HUES48 (cell line): ENCODE results near the gene KRTAP10-9.
"Not testable (repeated sequence)": the region's sequence is repeated elsewhere in the genome, so short reads cannot be mapped to it uniquely, and the experiment has no call there.

Experiments
- H3K27ac ChIP-seq: one replicate; pipeline ENCODE4 v1.7.0; 2013; ENCODE audit warnings: low read depth, low read length, inconsistent platforms
- H3K27me3 ChIP-seq: 2 replicates; pipeline ENCODE4 v1.6.1; 2013; ENCODE audit warnings: mild to moderate bottlenecking, low read length; ENCODE audit not compliant: control insufficient read depth, insufficient read depth
- H3K36me3 ChIP-seq: 2 replicates; pipeline ENCODE4 v1.6.1; 2013; ENCODE audit warnings: low read length; ENCODE audit not compliant: control insufficient read depth, insufficient read depth
- H3K4me1 ChIP-seq: 2 replicates; pipeline ENCODE4 v1.6.1; 2013; ENCODE audit warnings: mild to moderate bottlenecking, low read length; ENCODE audit not compliant: control insufficient read depth, insufficient read depth
- H3K4me3 ChIP-seq: 2 replicates; pipeline ENCODE4 v1.5.1; 2013; ENCODE audit warnings: mild to moderate bottlenecking, low read depth, low read length
- H3K9ac ChIP-seq: 2 replicates; pipeline ENCODE4 v1.6.1; 2013; ENCODE audit warnings: mild to moderate bottlenecking, low read depth, low read length, moderate library complexity
- H3K9me3 ChIP-seq: 2 replicates; pipeline ENCODE4 v1.6.1; 2013; ENCODE audit warnings: low read length; ENCODE audit not compliant: control insufficient read depth, insufficient read depth

KRTAP10-9 gene

GRCh38 chr21:44617071-44617501, 9.8 kb upstream of the KRTAP10-9 start:
- H3K27ac ChIP-seq, result no peak overlapping the region
- no peaks in the 10 kb centered on the region for H3K36me3 ChIP-seq
- no peaks in the 10 kb centered on the region; the same call in 1 of the 2 replicates for H3K4me1 ChIP-seq
- no peak overlapping the region for H3K4me3 ChIP-seq
- H3K9me3 ChIP-seq, result peaks cover 6% of the 10 kb centered on the region
- no peaks in the 10 kb centered on the region for H3K27me3 ChIP-seq
- H3K9ac ChIP-seq, result no peak overlapping the region

GRCh38 chr21:44618504-44618903, 8.4 kb upstream of the KRTAP10-9 start:
- Histone ChIP-seq H3K4me1 (no peaks in the 10 kb centered on the region; the same call in 1 of the 2 replicates), H3K27me3 (no peaks in the 10 kb centered on the region), H3K9me3 (peaks cover 18% of the 10 kb centered on the region), H3K4me3 (no peak overlapping the region), H3K36me3 (no peaks in the 10 kb centered on the region), H3K9ac (no peak overlapping the region), H3K27ac (no peak overlapping the region)

- no peaks in the 10 kb centered on the region for H3K27me3 ChIP-seq
- peaks cover 22% of the 10 kb centered on the region for H3K9me3 ChIP-seq
- H3K4me3 ChIP-seq, result no peak overlapping the region
- no peaks in the 10 kb centered on the region for H3K36me3 ChIP-seq
- H3K9ac ChIP-seq, result no peak overlapping the region
- H3K27ac ChIP-seq, result no peak overlapping the region
- no peaks in the 10 kb centered on the region; the same call in 1 of the 2 replicates for H3K4me1 ChIP-seq
Observed at GRCh38 chr21:44618909-44619308, 8.0 kb upstream of the KRTAP10-9 start.

- H3K36me3 ChIP-seq, result no peaks in the 10 kb centered on the region
- no peak overlapping the region for H3K27ac ChIP-seq
- peaks cover 31% of the 10 kb centered on the region for H3K9me3 ChIP-seq
- no peak overlapping the region for H3K9ac ChIP-seq
- no peaks in the 10 kb centered on the region for H3K27me3 ChIP-seq
- no peak overlapping the region for H3K4me3 ChIP-seq
- no peaks in the 10 kb centered on the region; the same call in 1 of the 2 replicates for H3K4me1 ChIP-seq
Observed at GRCh38 chr21:44619886-44620285, 7.0 kb upstream of the KRTAP10-9 start.

DNA sequence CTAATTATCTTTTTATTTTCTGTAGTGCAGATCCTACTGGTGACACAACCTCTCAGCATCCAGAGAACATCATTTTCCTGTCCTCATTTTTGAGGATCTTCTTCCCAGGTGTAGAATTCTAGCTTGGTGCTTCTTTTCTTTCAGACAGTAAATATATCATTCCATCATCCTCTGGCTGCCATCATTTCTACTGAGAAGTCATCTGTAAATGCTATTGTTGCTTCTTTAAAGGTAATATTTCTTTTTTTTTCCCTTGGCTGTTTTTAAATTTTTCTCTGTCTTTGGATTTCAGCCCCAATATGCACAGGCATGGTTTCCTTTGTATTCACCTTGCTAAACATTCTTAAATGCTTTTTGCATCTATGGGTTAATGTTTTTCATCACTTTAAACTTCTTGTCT, 3.3 kb upstream of the KRTAP10-9 start:
- no peaks in the 10 kb centered on the region for H3K27me3 ChIP-seq
- peaks cover 31% of the 10 kb centered on the region for H3K9me3 ChIP-seq
- no peaks in the 10 kb centered on the region for H3K36me3 ChIP-seq
- no peak overlapping the region for H3K27ac ChIP-seq
- no peak overlapping the region for H3K4me3 ChIP-seq
- H3K4me1 ChIP-seq, result no peaks in the 10 kb centered on the region
- H3K9ac ChIP-seq, result no peak overlapping the region

DNA sequence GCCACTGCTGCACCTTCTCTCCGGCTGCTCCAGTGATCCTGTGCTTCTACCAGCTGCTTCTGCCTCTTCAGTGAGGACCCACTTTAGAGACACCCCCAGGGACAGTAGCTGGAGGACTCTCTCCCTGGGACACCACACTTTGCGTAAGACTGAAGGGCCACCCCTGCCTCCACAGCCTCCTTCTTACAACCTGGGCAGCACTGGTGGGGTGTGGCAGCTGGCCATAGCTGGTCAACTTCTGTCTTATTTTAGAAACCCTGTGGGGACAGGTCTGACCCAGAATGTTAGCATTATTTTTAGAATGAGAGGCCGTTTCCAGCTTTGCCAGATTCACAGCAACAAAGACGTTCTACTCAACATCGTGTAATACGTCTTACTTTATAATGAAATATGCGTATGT, 1.1 kb upstream of the KRTAP10-9 start:
- Histone ChIP-seq H3K4me1 (no peaks in the 10 kb centered on the region), H3K9me3 (peaks cover 25% of the 10 kb centered on the region), H3K9ac (no peak overlapping the region), H3K27me3 (no peaks in the 10 kb centered on the region), H3K4me3 (no peak overlapping the region), H3K36me3 (no peaks in the 10 kb centered on the region), H3K27ac (no peak overlapping the region)

DNA sequence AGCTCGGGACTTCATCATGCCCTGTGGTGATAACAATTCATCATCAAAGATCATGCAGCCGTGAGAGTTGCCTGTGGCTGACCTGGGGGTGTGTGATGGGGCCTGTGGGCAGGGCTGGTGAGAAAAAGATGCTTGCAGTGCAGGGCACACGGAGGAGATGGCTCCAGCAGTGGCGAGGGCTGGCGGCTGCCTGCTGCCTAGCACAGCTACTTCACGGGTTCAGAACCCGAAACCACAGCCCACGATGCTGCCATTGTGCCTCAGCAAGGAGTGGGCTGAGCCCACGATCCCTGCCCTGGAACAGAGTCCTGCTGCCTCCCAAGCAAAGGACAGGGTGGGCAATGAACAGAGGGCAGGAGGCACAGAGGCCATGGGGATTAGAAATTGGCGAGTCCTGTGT, 631 bp upstream of the KRTAP10-9 start:
- Histone ChIP-seq H3K27me3 (no peaks in the 10 kb centered on the region), H3K4me3 (no peak overlapping the region), H3K9me3 (peaks cover 25% of the 10 kb centered on the region), H3K4me1 (no peaks in the 10 kb centered on the region), H3K9ac (no peak overlapping the region), H3K36me3 (no peaks in the 10 kb centered on the region), H3K27ac (no peak overlapping the region)

DNA sequence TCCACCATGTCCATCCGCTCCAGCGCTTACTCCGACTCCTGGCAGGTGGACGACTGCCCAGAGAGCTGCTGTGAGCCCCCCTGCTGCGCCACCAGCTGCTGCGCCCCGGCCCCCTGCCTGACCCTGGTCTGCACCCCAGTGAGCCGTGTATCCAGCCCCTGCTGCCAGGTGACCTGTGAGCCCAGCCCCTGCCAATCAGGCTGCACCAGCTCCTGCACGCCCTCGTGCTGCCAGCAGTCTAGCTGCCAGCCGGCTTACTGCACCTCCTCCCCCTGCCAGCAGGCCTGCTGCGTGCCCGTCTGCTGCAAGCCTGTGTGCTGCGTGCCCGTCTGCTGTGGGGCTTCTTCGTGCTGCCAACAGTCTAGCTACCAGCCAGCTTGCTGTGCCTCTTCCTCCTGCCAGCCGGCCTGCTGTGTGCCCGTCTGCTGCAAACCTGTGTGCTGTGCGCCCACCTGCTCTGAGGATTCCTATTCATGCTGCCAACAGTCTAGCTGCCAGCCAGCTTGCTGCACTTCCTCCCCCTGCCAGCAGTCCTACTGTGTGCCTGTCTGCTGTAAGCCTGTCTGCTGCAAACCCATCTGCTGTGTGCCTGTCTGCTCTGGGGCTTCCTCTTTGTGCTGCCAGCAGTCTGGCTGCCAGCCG, 409 bp downstream of the KRTAP10-9 start:
- H3K36me3 ChIP-seq, H3K27ac ChIP-seq, H3K4me1 ChIP-seq, H3K27me3 ChIP-seq, H3K9ac ChIP-seq, H3K4me3 ChIP-seq: not testable (repeated sequence)
- peaks cover 24% of the 10 kb centered on the region for H3K9me3 ChIP-seq

- not testable (repeated sequence) for H3K4me3 ChIP-seq, H3K27me3 ChIP-seq, H3K9ac ChIP-seq, H3K36me3 ChIP-seq, H3K27ac ChIP-seq, H3K4me1 ChIP-seq
- H3K9me3 ChIP-seq, result peaks cover 20% of the 10 kb centered on the region
Observed at GRCh38 chr21:44627831-44628233, 939 bp downstream of the KRTAP10-9 start.

- Histone ChIP-seq H3K4me3 (no peak overlapping the region), H3K27me3 (no peaks in the 10 kb centered on the region), H3K27ac (no peak overlapping the region), H3K36me3 (no peaks in the 10 kb centered on the region), H3K4me1 (no peaks in the 10 kb centered on the region), H3K9ac (no peak overlapping the region), H3K9me3 (peaks cover 10% of the 10 kb centered on the region)
Observed at GRCh38 chr21:44628707-44629391, 2.0 kb downstream of the KRTAP10-9 start.

DNA sequence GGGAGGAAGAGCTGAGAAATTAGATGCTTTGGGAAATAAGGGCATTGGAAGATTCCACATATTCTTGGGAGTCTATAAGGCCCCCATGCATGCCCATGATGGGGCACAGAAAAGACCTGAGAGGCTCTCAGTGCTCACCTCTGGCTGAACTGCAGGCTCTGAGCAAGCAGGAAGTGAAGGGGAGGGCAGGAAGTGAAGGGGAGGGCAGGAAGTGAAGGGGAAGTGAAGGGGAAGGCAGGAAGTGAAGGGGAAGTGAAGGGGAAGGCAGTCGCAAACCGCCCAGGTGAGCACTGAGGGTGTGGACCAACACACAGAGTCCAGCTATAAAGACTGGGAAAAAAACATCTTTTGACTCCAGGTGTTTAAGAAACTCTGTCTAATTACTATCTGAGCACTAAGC, 3.5 kb downstream of the KRTAP10-9 start:
- H3K4me3 ChIP-seq, result no peak overlapping the region
- H3K9ac ChIP-seq, result no peak overlapping the region
- no peaks in the 10 kb centered on the region for H3K27me3 ChIP-seq
- H3K36me3 ChIP-seq, result no peaks in the 10 kb centered on the region
- H3K4me1 ChIP-seq, result no peaks in the 10 kb centered on the region
- no peak overlapping the region for H3K27ac ChIP-seq
- H3K9me3 ChIP-seq, result no peaks in the 10 kb centered on the region
